Endodermal cell (in vitro differentiated cells): ENCODE data around the gene MEGF10. TPM values are rescaled to one million over a fixed set of nuclear protein-coding genes. Genes with fewer than 3 reads are reported as not detected.

Experiments used
- DNase-seq: peaks from one replicate; pipeline ENCODE4 v3.0.0-alpha.2; 2017
- H3K27ac ChIP-seq: 2 replicates; pipeline ENCODE4 v1.5.1; 2013; ENCODE audit warnings: mild to moderate bottlenecking, low read depth, low read length, moderate library complexity
- H3K27me3 ChIP-seq: 2 replicates; pipeline ENCODE4 v1.6.1; 2013; ENCODE audit warnings: mild to moderate bottlenecking, low read length, moderate library complexity; ENCODE audit not compliant: insufficient read depth, control insufficient read depth, poor library complexity, severe bottlenecking
- H3K36me3 ChIP-seq: 2 replicates; pipeline ENCODE4 v1.7.0; 2013; ENCODE audit warnings: mild to moderate bottlenecking, low read length, moderate library complexity; ENCODE audit not compliant: control insufficient read depth, insufficient read depth
- H3K4me1 ChIP-seq: one replicate; pipeline ENCODE4 v1.7.0; 2013; ENCODE audit warnings: low read length; ENCODE audit not compliant: control insufficient read depth, insufficient read depth
- H3K4me3 ChIP-seq: 2 replicates; pipeline ENCODE4 v1.5.1; 2013; ENCODE audit warnings: mild to moderate bottlenecking, low read length, moderate library complexity
- H3K9ac ChIP-seq: 2 replicates; pipeline ENCODE4 v1.6.1; 2013; ENCODE audit warnings: mild to moderate bottlenecking, low read length, moderate library complexity; ENCODE audit not compliant: poor library complexity, severe bottlenecking; ENCODE audit errors: extremely low read depth
- H3K9me3 ChIP-seq: 2 replicates; pipeline ENCODE4 v1.6.1; 2013; ENCODE audit warnings: mild to moderate bottlenecking, low read length, moderate library complexity; ENCODE audit not compliant: control insufficient read depth
- H3K27ac Mint-ChIP-seq: 2 replicates; pipeline ENCODE4 v1.8.0; 2020; ENCODE audit warnings: mixed read lengths
- H3K27me3 Mint-ChIP-seq: 2 replicates; pipeline ENCODE4 v1.8.0; 2021; ENCODE audit warnings: mild to moderate bottlenecking, mixed read lengths; ENCODE audit not compliant: insufficient read depth
- H3K36me3 Mint-ChIP-seq: 2 replicates; pipeline ENCODE4 v1.8.0; 2020; ENCODE audit warnings: low read depth, mixed read lengths
- H3K4me1 Mint-ChIP-seq: 2 replicates; pipeline ENCODE4 v1.8.0; 2020; ENCODE audit warnings: mixed read lengths
- H3K4me3 Mint-ChIP-seq: 2 replicates; pipeline ENCODE4 v1.8.0; 2020; ENCODE audit warnings: mild to moderate bottlenecking, moderate library complexity, mixed read lengths
- H3K9me3 Mint-ChIP-seq: 2 replicates; pipeline ENCODE4 v1.8.0; 2020; ENCODE audit warnings: mild to moderate bottlenecking, mixed read lengths
- CTCF ChIP-seq: fragments of 200-600 bp; sonication (generic); conservative IDR thresholded peaks from 2 replicates; pipeline ENCODE4 v1.5.0; 2021; ENCODE audit warnings: antibody characterized with exemption, mild to moderate bottlenecking
- WGBS, 2 experiments: methylation state at CpG; one replicate each; pipeline versions ENCODE4 v1.1.5 to v1.1.7; 2013; ENCODE audit warnings: missing lambda C conversion rate in 2 of 2, mixed read lengths in 1 of 2; ENCODE audit not compliant: insufficient coverage in 1 of 2, insufficient read length in 1 of 2; 5-methylcytosine and 5-hydroxymethylcytosine counted together
- total RNA-seq, 2 donors: library from RNA; stranded (reverse); fragmentation: NEBNext Ultra II Directional in 1 of 2; extraction: Animal tissue kit (Norgen Biotek cat#: 25700) in 1 of 2; gene quantifications; 2 replicates in 1 of 2; 3 replicates in 1 of 2; pipeline ENCODE4 v1.2.1, GENCODE V29; 2021

The MEGF10 gene
- total RNA-seq, 2 donors from 2014 or later = 12.7 to 17.7 TPM

- H3K27me3 Mint-ChIP-seq = no peaks in the 10 kb centered on the region
- Histone ChIP-seq H3K36me3 (no peaks in the 10 kb centered on the region), H3K9me3 (no peaks in the 10 kb centered on the region), H3K9ac (no peak overlapping the region), H3K27ac (no peak overlapping the region), H3K4me3 (no peak overlapping the region), H3K4me1 (peaks cover 11% of the 10 kb centered on the region), H3K27me3 (no peaks in the 10 kb centered on the region)
- H3K4me1 Mint-ChIP-seq = peaks cover 10% of the 10 kb centered on the region
- no peak for TF ChIP-seq CTCF
- H3K4me3 Mint-ChIP-seq = no peak overlapping the region
- no peak for DNase-seq
- 100% methylated on average over 2 of the region's 2 CpGs; no CpG with 5 or more reads in 1 of the 2 experiments for WGBS, 2 experiments
- H3K36me3 Mint-ChIP-seq = no peaks in the 10 kb centered on the region
- H3K27ac Mint-ChIP-seq = no peak overlapping the region
- no peaks in the 10 kb centered on the region for H3K9me3 Mint-ChIP-seq
Measured at GRCh38 chr5:127359502-127359901, 68.9 kb downstream of the MEGF10 start.

- Mint-ChIP-seq H3K4me1 (no peaks in the 10 kb centered on the region), H3K27ac (no peak overlapping the region), H3K9me3 (no peaks in the 10 kb centered on the region), H3K4me3 (no peak overlapping the region), H3K36me3 (no peaks in the 10 kb centered on the region), H3K27me3 (no peaks in the 10 kb centered on the region)
- Histone ChIP-seq H3K4me1 (no peaks in the 10 kb centered on the region), H3K9me3 (no peaks in the 10 kb centered on the region), H3K36me3 (no peaks in the 10 kb centered on the region), H3K4me3 (no peak overlapping the region), H3K27me3 (no peaks in the 10 kb centered on the region), H3K27ac (no peak overlapping the region), H3K9ac (no peak overlapping the region)
- 95 to 99% methylated on average over 2 to 4 of the region's 4 CpGs for WGBS, 2 experiments
- DNase-seq = no peak
- no peak for TF ChIP-seq CTCF
Measured at GRCh38 chr5:127363403-127363802, 72.8 kb downstream of the MEGF10 start.

GRCh38 chr5:127367029-127367428, 76.4 kb downstream of the MEGF10 start:
- TF ChIP-seq CTCF = no peak
- no peak overlapping the region for H3K4me3 Mint-ChIP-seq
- WGBS, 2 experiments = 94% methylated on average over 1 of the region's 1 CpG; no CpG with 5 or more reads in 1 of the 2 experiments

More at GRCh38 chr5:127367029-127367428, 76.4 kb downstream of the MEGF10 start:
- Histone ChIP-seq H3K27me3 (no peaks in the 10 kb centered on the region), H3K4me1 (no peaks in the 10 kb centered on the region), H3K9ac (no peak overlapping the region), H3K9me3 (no peaks in the 10 kb centered on the region), H3K27ac (no peak overlapping the region), H3K4me3 (no peak overlapping the region), H3K36me3 (no peaks in the 10 kb centered on the region)
- no peaks in the 10 kb centered on the region for H3K27me3 Mint-ChIP-seq
- H3K4me1 Mint-ChIP-seq = no peaks in the 10 kb centered on the region
- H3K27ac Mint-ChIP-seq = no peak overlapping the region
- no peaks in the 10 kb centered on the region for H3K9me3 Mint-ChIP-seq
- H3K36me3 Mint-ChIP-seq = no peaks in the 10 kb centered on the region
- DNase-seq = no peak
